ENCODE measurements around the gene HPS6.
A peak's percentile ranks its signal among the peaks of the same experiment; 100 is the strongest.

Gene HPS6

GRCh38 chr10:102109166-102110116 lies 44.3 kb downstream of the HPS6 start:
- no peaks in the 10 kb centered on the region for H3F3A ChIP-seq (ENCODE audit: control insufficient read depth, insufficient read depth)
- no peak overlapping the region for H3K27ac ChIP-seq (ENCODE audit: low read depth, low read length)
- H3K9me2 ChIP-seq (replicated peaks; ENCODE audit: control insufficient read depth, low read length), result no peaks in the 10 kb centered on the region
- no peak overlapping the region for H3K4me3 ChIP-seq (ENCODE audit: low read length)
- TF ChIP-seq CTCF (IDR thresholded peaks at IDR 0.05; ENCODE audit: low read depth, low read length, poor library complexity, severe bottlenecking), result no peak
- no peak for TF ChIP-seq EZH2phosphoT487 (IDR thresholded peaks at IDR 0.05; ENCODE audit: borderline replicate concordance, low read length)
- H3K9me3 ChIP-seq (ENCODE audit: control insufficient read depth, insufficient read depth, low read length), result no peaks in the 10 kb centered on the region
- peaks cover 59% of the 10 kb centered on the region for H3K36me3 ChIP-seq (ENCODE audit: control insufficient read depth, low read length)
- H3K4me2 ChIP-seq (ENCODE audit: low read length), result no peak overlapping the region
- H3K79me2 ChIP-seq (ENCODE audit: control insufficient read depth, low read length), result peaks cover 33% of the 10 kb centered on the region
- H3K4me1 ChIP-seq (ENCODE audit: control insufficient read depth, low read length), result peaks cover 19% of the 10 kb centered on the region
- no peaks in the 10 kb centered on the region for H3K27me3 ChIP-seq (ENCODE audit: control insufficient read depth, low read length)
- H4K20me1 ChIP-seq (ENCODE audit: control insufficient read depth, insufficient read depth, low read depth, low read length), result peaks cover 25% of the 10 kb centered on the region

GRCh38 chr10:102111276-102111675 lies 46.1 kb downstream of the HPS6 start:
- Histone ChIP-seq H3K79me2 (ENCODE audit: control insufficient read depth, low read length) (peaks cover 49% of the 10 kb centered on the region), H3K36me3 (ENCODE audit: control insufficient read depth, low read length) (peaks cover 52% of the 10 kb centered on the region)
- no peak for TF ChIP-seq EZH2phosphoT487 (IDR thresholded peaks at IDR 0.05; ENCODE audit: borderline replicate concordance, low read length)

GRCh38 chr10:102112210-102112817 lies 47.2 kb downstream of the HPS6 start:
- Histone ChIP-seq H3K4me3 (ENCODE audit: low read length) (no peak overlapping the region), H3K36me3 (ENCODE audit: control insufficient read depth, low read length) (peaks cover 45% of the 10 kb centered on the region), H3K9me2 (replicated peaks; ENCODE audit: control insufficient read depth, low read length) (no peaks in the 10 kb centered on the region), H4K20me1 (ENCODE audit: control insufficient read depth, insufficient read depth, low read depth, low read length) (peaks cover 25% of the 10 kb centered on the region), H3K9me3 (ENCODE audit: control insufficient read depth, insufficient read depth, low read length) (no peaks in the 10 kb centered on the region), H3K79me2 (ENCODE audit: control insufficient read depth, low read length) (peaks cover 59% of the 10 kb centered on the region), H3K27me3 (ENCODE audit: control insufficient read depth, low read length) (no peaks in the 10 kb centered on the region), H3K4me1 (ENCODE audit: control insufficient read depth, low read length) (peaks cover 42% of the 10 kb centered on the region), H3K4me2 (ENCODE audit: low read length) (peak overlapping the region; percentile 93), H3K27ac (ENCODE audit: low read depth, low read length) (no peak overlapping the region), H3F3A (ENCODE audit: control insufficient read depth, insufficient read depth) (peaks cover 20% of the 10 kb centered on the region)
- TF ChIP-seq EZH2phosphoT487 (IDR thresholded peaks at IDR 0.05; ENCODE audit: borderline replicate concordance, low read length), result no peak
- peak; percentile 48 for TF ChIP-seq CTCF (IDR thresholded peaks at IDR 0.05; ENCODE audit: low read depth, low read length, poor library complexity, severe bottlenecking)

More at GRCh38 chr10:102111276-102111675, 46.1 kb downstream of the HPS6 start:
- H3K4me2 ChIP-seq (ENCODE audit: low read length), result no peak overlapping the region
- H3K27me3 ChIP-seq (ENCODE audit: control insufficient read depth, low read length), result no peaks in the 10 kb centered on the region
- no peak overlapping the region for H3K27ac ChIP-seq (ENCODE audit: low read depth, low read length)
- H3K4me1 ChIP-seq (ENCODE audit: control insufficient read depth, low read length), result peaks cover 32% of the 10 kb centered on the region
- no peaks in the 10 kb centered on the region for H3K9me2 ChIP-seq (replicated peaks; ENCODE audit: control insufficient read depth, low read length)
- no peak overlapping the region for H3K4me3 ChIP-seq (ENCODE audit: low read length)
- H3F3A ChIP-seq (ENCODE audit: control insufficient read depth, insufficient read depth), result peaks cover 11% of the 10 kb centered on the region
- no peaks in the 10 kb centered on the region for H3K9me3 ChIP-seq (ENCODE audit: control insufficient read depth, insufficient read depth, low read length)
- peaks cover 25% of the 10 kb centered on the region for H4K20me1 ChIP-seq (ENCODE audit: control insufficient read depth, insufficient read depth, low read depth, low read length)
